ENCODE data around the gene KRTAP4-8.

DNA sequence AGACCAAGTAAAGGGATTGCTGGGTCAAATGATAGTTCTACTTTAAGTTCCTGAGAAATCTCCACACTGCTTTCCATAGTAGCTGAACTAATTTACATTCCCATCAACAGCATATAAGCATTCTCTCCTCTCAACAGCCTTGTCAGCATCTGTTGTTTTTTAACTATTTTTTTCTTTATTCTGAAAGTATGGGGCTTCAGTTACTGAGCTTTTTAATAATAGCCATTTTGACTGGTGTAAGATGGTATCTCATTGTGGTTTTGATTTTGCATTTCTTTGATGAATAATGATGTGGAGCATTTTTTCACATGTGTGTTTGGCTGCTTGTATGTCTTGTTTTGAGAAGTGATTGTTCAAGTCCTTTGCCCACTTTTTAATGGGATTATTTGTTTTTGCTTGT is 45.4 kb downstream of the KRTAP4-8 start:
- TF ChIP-seq, protein P1, sequence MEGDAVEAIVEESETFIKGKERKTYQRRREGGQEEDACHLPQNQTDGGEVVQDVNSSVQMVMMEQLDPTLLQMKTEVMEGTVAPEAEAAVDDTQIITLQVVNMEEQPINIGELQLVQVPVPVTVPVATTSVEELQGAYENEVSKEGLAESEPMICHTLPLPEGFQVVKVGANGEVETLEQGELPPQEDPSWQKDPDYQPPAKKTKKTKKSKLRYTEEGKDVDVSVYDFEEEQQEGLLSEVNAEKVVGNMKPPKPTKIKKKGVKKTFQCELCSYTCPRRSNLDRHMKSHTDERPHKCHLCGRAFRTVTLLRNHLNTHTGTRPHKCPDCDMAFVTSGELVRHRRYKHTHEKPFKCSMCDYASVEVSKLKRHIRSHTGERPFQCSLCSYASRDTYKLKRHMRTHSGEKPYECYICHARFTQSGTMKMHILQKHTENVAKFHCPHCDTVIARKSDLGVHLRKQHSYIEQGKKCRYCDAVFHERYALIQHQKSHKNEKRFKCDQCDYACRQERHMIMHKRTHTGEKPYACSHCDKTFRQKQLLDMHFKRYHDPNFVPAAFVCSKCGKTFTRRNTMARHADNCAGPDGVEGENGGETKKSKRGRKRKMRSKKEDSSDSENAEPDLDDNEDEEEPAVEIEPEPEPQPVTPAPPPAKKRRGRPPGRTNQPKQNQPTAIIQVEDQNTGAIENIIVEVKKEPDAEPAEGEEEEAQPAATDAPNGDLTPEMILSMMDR (IDR thresholded peaks at IDR 0.05), result no peak
- TF ChIP-seq POLR2A (IDR thresholded peaks at IDR 0.05) (no peak), EP300 (IDR thresholded peaks at IDR 0.05) (no peak)

Measured in suprapubic skin (tissue), 3 donors.